Transverse colon (tissue), 3 donors: ENCODE results near the gene CEBPZ.

Experiments used
- CTCF ChIP-seq, 5 experiments: fragments of 200-600 bp in 3 of 5; fragments of 450-650 bp in 2 of 5; sonication (generic) in 3 of 5; IDR thresholded peaks; 1 replicate in 2 of 5; 2 replicates in 3 of 5; pipeline ENCODE4 v1.5.1; 2016 to 2017; ENCODE audit warnings: antibody characterized with exemption in 5 of 5, inconsistent platforms in 3 of 5, mild to moderate bottlenecking in 2 of 5, moderate library complexity in 1 of 5
- EP300 ChIP-seq: sonication (generic); formaldehyde crosslinking; IDR thresholded peaks from one replicate; pipeline ENCODE4 v1.6.1; 2017; ENCODE audit warnings: antibody characterized with exemption, low read depth
- POLR2A ChIP-seq: fragments of 450-650 bp; IDR thresholded peaks from one replicate; pipeline ENCODE4 v1.6.1; 2016; ENCODE audit warnings: antibody characterized with exemption, mild to moderate bottlenecking, moderate library complexity

GRCh38 chr2:37192551-37192950 lies 38.8 kb downstream of the CEBPZ start:
- TF ChIP-seq CTCF (IDR thresholded peaks at IDR 0.05) (no peak), POLR2A (no peak), EP300 (no peak)
